Endothelial cell of umbilical vein (primary cell): Measurements from ENCODE around the gene TAB3. TPM values are rescaled to one million over a fixed set of nuclear protein-coding genes. Genes with fewer than 3 reads are reported as not detected.

Experiments used
- BruUV-seq: library from RNA; stranded (reverse); fragments of 400-500 nt; replicated peaks from 2 replicates; lab custom pipeline; 2021; lab: Mats Ljungman, UMichigan
- CTCF ChIA-PET: fragments of 300-600, 350-600 bp; sonication (Branson Sonifier 250); formaldehyde crosslinking; loops from one replicate; lab custom pipeline; 2021; ENCODE audit warnings: antibody characterized with exemption, inconsistent platforms; lab: Charles Lee
- POLR2A ChIA-PET: fragments of 300-600, 350-600 bp; sonication (Branson Sonifier 250); formaldehyde crosslinking; loops from one replicate; lab custom pipeline; 2021; ENCODE audit warnings: antibody characterized with exemption, inconsistent platforms; lab: Charles Lee
- DNase-seq: peaks from one replicate; pipeline ENCODE4 v3.0.0-alpha.2; 2011; ENCODE audit warnings: low read depth, low spot score
- FAIRE-seq: peaks from 2 replicates; lab custom pipeline; 2011; peaks lifted over from hg19 to GRCh38; lab: Jason Lieb, UNC
- H2AFZ ChIP-seq: 2 replicates; pipeline ENCODE4 v1.6.0; 2012; ENCODE audit warnings: low read depth, low read length, control low read depth, inconsistent platforms
- H3K27ac ChIP-seq: 2 replicates; pipeline ENCODE4 v1.5.1; 2011; ENCODE audit warnings: low read depth, mild to moderate bottlenecking, control low read depth, low read length, moderate library complexity; ENCODE audit not compliant: insufficient read depth
- H3K27me3 ChIP-seq, 2 experiments: 2 replicates each; pipeline versions ENCODE4 v1.6.0 to v1.6.1; 2011; ENCODE audit warnings: low read length in 2 of 2, mixed read lengths in 1 of 2; ENCODE audit not compliant: control insufficient read depth in 2 of 2, insufficient read depth in 2 of 2
- H3K36me3 ChIP-seq, 2 experiments: 2 replicates in 1 of 2; 3 replicates in 1 of 2; pipeline ENCODE4 v1.5.1; 2011; ENCODE audit warnings: low read length in 2 of 2, mild to moderate bottlenecking in 1 of 2, moderate library complexity in 1 of 2; ENCODE audit not compliant: control insufficient read depth in 2 of 2, insufficient read depth in 2 of 2; ENCODE audit errors: extremely low read depth in 1 of 2
- H3K4me1 ChIP-seq: 3 replicates; pipeline ENCODE4 v1.5.1; 2011; ENCODE audit warnings: mild to moderate bottlenecking, low read length; ENCODE audit not compliant: control insufficient read depth, insufficient read depth; ENCODE audit errors: extremely low read depth
- H3K4me2 ChIP-seq: 2 replicates; pipeline ENCODE4 v1.6.1; 2011; ENCODE audit warnings: low read length, control low read depth, mixed read lengths; ENCODE audit not compliant: insufficient read depth
- H3K4me3 ChIP-seq, 3 experiments: fragments of 200-600 bp in 1 of 3; sonication (generic), shearing (Covaris generic) in 1 of 3; replicated peaks in 1 of 3; 2 replicates each; pipeline ENCODE4 v1.5.1; 2011 to 2016; ENCODE audit warnings: control low read depth in 3 of 3, low read length in 3 of 3, mild to moderate bottlenecking in 2 of 3, inconsistent platforms in 1 of 3, low read depth in 1 of 3, moderate library complexity in 1 of 3; ENCODE audit not compliant: insufficient read depth in 1 of 3
- H3K79me2 ChIP-seq: 2 replicates; pipeline ENCODE4 v1.6.0; 2012; ENCODE audit warnings: low read length, inconsistent platforms; ENCODE audit not compliant: control insufficient read depth, insufficient read depth
- H3K9ac ChIP-seq: replicated peaks from 2 replicates; pipeline ENCODE3; 2011; ENCODE audit warnings: low read length, control low read depth; ENCODE audit not compliant: insufficient read depth; ENCODE audit errors: extremely low read depth
- H3K9me1 ChIP-seq: replicated peaks from 3 replicates; pipeline ENCODE4 v1.6.0; 2011; ENCODE audit warnings: mild to moderate bottlenecking, low read length; ENCODE audit not compliant: control insufficient read depth, insufficient read depth; ENCODE audit errors: extremely low read depth
- H3K9me3 ChIP-seq: replicated peaks from 2 replicates; pipeline ENCODE4 v1.5.1; 2012; ENCODE audit warnings: low read length, inconsistent platforms; ENCODE audit not compliant: control insufficient read depth, insufficient read depth
- H4K20me1 ChIP-seq: replicated peaks from 2 replicates; pipeline ENCODE3; 2011; ENCODE audit warnings: mild to moderate bottlenecking, low read length; ENCODE audit not compliant: control insufficient read depth, insufficient read depth; ENCODE audit errors: extremely low read depth
- GATA2 ChIP-seq: IDR thresholded peaks from 2 replicates; pipeline ENCODE4 v1.7.0; 2011; ENCODE audit warnings: low read depth, mild to moderate bottlenecking, moderate library complexity, mixed read lengths, low read length; ENCODE audit not compliant: insufficient read length, insufficient read depth
- POLR2AphosphoS5 ChIP-seq: IDR thresholded peaks from 2 replicates; pipeline ENCODE4 v1.6.1; 2012; ENCODE audit warnings: low read depth, mild to moderate bottlenecking, control low read depth, low read length, moderate library complexity; ENCODE audit not compliant: insufficient read depth
- dilution Hi-C: fragments of 300-500 bp; cut with MboI; formaldehyde crosslinking; loops from one replicate; pipeline ENCODE4 v1.15.0; 2019; ENCODE audit warnings: low sequenced_read_pairs; ENCODE audit not compliant: extremely low pct_ligation_motif_present
- intact Hi-C: fragments of 100-400 bp; cut with micrococcal nuclease; formaldehyde crosslinking; loops from one replicate; pipeline ENCODE4 v1.10.0; 2022
- polyA plus RNA-seq, 4 experiments: library from polyadenylated mRNA; depleted of rRNA in 3 of 4; stranded (reverse) in 3 of 4; unstranded in 1 of 4; fragments of >200 nt; gene quantifications; 2 replicates each; pipeline versions ENCODE4 v1.2.1 to v1.2.3, GENCODE V29; 2011 to 2012; ENCODE audit warnings: missing spikeins in 1 of 4
- total RNA-seq: library from RNA; stranded (reverse); gene quantifications from 2 replicates; pipeline ENCODE4 v1.2.3, GENCODE V29; 2021

TAB3 gene
- total and polyA plus RNA-seq, 2 donors (not counting 3 experiments of a cell fraction or from before 2014, with no cell fraction given), result 11.5 to 11.7 TPM

DNA sequence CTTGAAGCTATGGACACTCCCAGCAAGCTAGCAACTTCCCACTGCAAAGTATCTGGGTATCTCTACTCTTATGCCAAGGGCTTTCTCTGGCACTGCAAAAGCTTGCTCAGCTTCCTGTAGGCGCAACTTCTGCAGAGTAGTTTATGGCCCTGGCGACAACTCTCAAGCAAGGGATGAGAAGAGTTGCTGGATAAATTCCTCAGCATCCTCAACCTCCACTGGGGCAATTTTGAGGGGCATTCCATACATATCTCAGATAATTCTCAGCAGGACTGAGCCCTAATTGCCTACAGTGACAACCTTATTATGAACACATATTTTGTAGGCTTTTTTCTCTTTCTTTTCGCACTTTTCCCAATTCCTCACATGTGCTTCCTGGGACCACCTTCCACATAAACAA, 31.2 kb upstream of the TAB3 start:
- dilution Hi-C loops, result no loop called here
- Histone ChIP-seq H2AFZ (no peak overlapping the region), H4K20me1 (no peaks in the 10 kb centered on the region), H3K27me3 (no peaks in the 10 kb centered on the region), H3K9ac (no peak overlapping the region), H3K79me2 (no peaks in the 10 kb centered on the region), H3K4me1 (no peaks in the 10 kb centered on the region), H3K9me3 (no peaks in the 10 kb centered on the region), H3K27ac (no peak overlapping the region), H3K36me3 (no peaks in the 10 kb centered on the region), H3K4me3 (no peak overlapping the region), H3K4me2 (no peak overlapping the region), H3K9me1 (no peaks in the 10 kb centered on the region)
- BruUV-seq, result no TSS peak
- FAIRE-seq (no peak), DNase-seq (no peak)
- POLR2A ChIA-PET, result no interaction called here
- CTCF ChIA-PET, result no interaction called here
- TF ChIP-seq GATA2, result no peak
- intact Hi-C loops, result no loop called here

DNA sequence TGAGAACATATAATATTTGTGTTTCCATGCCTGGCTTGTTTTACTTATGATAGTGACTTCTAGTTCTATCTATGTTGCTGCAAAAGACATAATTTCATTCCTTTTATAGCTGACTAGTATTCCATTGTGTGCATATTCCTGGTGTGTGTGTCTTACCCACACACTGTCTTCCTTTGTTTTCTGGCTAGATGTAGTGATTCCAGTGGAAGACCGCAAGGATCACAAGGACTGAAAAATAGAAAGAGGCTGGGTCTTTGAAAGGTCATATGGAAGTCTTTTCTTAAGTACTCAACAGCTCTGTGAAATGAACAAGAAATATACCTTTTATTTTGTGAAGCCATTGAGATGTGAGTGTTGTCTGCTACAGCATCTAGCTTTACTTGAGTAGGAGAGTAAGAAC, 29.4 kb upstream of the TAB3 start:
- no TSS peak for BruUV-seq
- Histone ChIP-seq H3K4me1 (no peaks in the 10 kb centered on the region), H3K36me3 (no peaks in the 10 kb centered on the region), H3K27me3 (no peaks in the 10 kb centered on the region), H3K27ac (no peak overlapping the region), H3K9me1 (no peaks in the 10 kb centered on the region), H2AFZ (no peak overlapping the region), H3K79me2 (no peaks in the 10 kb centered on the region), H3K9me3 (no peaks in the 10 kb centered on the region), H3K9ac (no peak overlapping the region), H4K20me1 (no peaks in the 10 kb centered on the region), H3K4me2 (no peak overlapping the region), H3K4me3 (no peak overlapping the region)
- no peak for TF ChIP-seq POLR2AphosphoS5
- DNase-seq, result no peak
- ChIA-PET CTCF (interaction anchor here (1.2 kb wide), 1 partner anchor 121 kb away, joined by 3 read pairs; no protein-coding TSS in a partner anchor), POLR2A (no interaction called here)
- intact Hi-C loops (no loop called here), dilution Hi-C loops (no loop called here)
- no peak for FAIRE-seq
